Upper lobe of left lung (tissue), 6 donors: Measurements from ENCODE around the gene EPHA8. TPM values are rescaled to one million over a fixed set of nuclear protein-coding genes. Genes with fewer than 3 reads are reported as not detected.

Experiments used
- ATAC-seq, 2 donors: fragments of 200-7000 bp; cut with Tn5 transposase; one replicate each; pipeline ENCODE4 v1.9.1; 2022; ENCODE audit warnings: mild to moderate bottlenecking in 2 of 2, moderate library complexity in 2 of 2; ENCODE audit not compliant: low FRiP score in 2 of 2
- DNase-seq, 2 donors: peaks; one replicate each; pipeline ENCODE4 v3.0.0-alpha.2; 2019 to 2020
- H3K27ac ChIP-seq, 4 donors: fragments of 200-600 bp; sonication (generic); one replicate each; pipeline ENCODE4 v1.5.1; 2016 to 2019
- H3K27me3 ChIP-seq, 4 donors: fragments of 200-600 bp; sonication (generic); one replicate each; pipeline ENCODE4 v1.5.1; 2017 to 2019
- H3K36me3 ChIP-seq, 4 donors: fragments of 200-600 bp; sonication (generic); one replicate each; pipeline ENCODE4 v1.5.1; 2016 to 2019
- H3K4me1 ChIP-seq, 4 donors: fragments of 200-600 bp; sonication (generic); one replicate each; pipeline ENCODE4 v1.5.1; 2018 to 2019
- H3K4me3 ChIP-seq, 4 donors: fragments of 200-600 bp; sonication (generic); one replicate each; pipeline ENCODE4 v1.5.1; 2017 to 2019; ENCODE audit warnings: mild to moderate bottlenecking in 2 of 4, moderate library complexity in 1 of 4
- H3K9me3 ChIP-seq, 4 donors: fragments of 200-600 bp; sonication (generic); one replicate each; pipeline ENCODE4 v1.5.1; 2018 to 2019
- EP300 ChIP-seq, 4 donors: sonication (generic); formaldehyde crosslinking; IDR thresholded peaks; one replicate each; pipeline ENCODE4 v1.5.1; 2017; ENCODE audit warnings: antibody characterized with exemption in 4 of 4, control low read depth in 2 of 4
- POLR2A ChIP-seq, 4 donors: fragments of 450-650 bp; IDR thresholded peaks; one replicate each; pipeline ENCODE4 v1.5.1; 2016 to 2017; ENCODE audit warnings: antibody characterized with exemption in 4 of 4, mild to moderate bottlenecking in 2 of 4
- POLR2AphosphoS5 ChIP-seq, 2 donors: sonication (generic); formaldehyde crosslinking; IDR thresholded peaks; one replicate each; pipeline ENCODE4 v1.5.1; 2017; ENCODE audit warnings: antibody characterized with exemption in 2 of 2
- WGBS, 2 donors: methylation state at CpG; one replicate each; pipeline ENCODE4 v1.1.5; 2017 to 2018; 5-methylcytosine and 5-hydroxymethylcytosine counted together
- total RNA-seq, 6 donors: library from RNA; depleted of rRNA in 4 of 6; stranded (reverse); fragments of >200 nt in 4 of 6; gene quantifications; one replicate each; pipeline versions ENCODE4 v1.1.0 to v1.2.1, GENCODE V29; 2016 to 2021
- TF ChIP-seq, protein P1 (sequence below), 6 experiments: fragments of 450-650 bp in 4 of 6; fragments of 200-600 bp in 2 of 6; sonication (generic) in 2 of 6; IDR thresholded peaks; one replicate each; pipeline ENCODE4 v1.5.1; 2016 to 2019; ENCODE audit warnings: antibody characterized with exemption in 6 of 6
- donor health status: DM: no; HTN: no; CAD: no; lungs with moderate emphysema.
- donor health status: DM: no; HTN: yes; CAD: no; lungs with severe emphysema.

Gene EPHA8
- total RNA-seq, 6 donors from 2014 or later = not detected

DNA sequence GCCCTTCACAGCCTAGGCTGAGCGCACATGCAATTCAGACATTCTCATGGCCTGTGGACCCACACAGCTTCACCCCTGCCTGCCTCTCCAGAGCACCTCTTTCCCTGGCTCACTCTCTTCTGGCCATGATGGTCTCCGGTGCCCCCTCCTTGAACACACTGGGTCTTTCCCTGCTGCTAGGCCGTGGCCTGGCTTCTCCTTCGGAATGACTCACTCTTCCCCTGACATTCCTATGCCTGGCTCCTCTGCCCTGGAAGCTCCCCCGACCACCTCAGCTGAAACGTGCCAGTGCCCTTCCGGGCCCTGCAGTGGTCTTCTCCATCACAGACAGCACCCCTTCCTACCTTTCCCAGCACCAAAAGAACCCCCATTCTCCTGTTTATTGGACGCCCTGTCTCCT is 28.3 kb downstream of the EPHA8 start:
- DNase-seq (no peak), ATAC-seq (no peak)
- Histone ChIP-seq H3K27me3 (peaks cover 0 to 10% (median 2%) of the 10 kb centered on the region in 4 donors), H3K9me3 (no peaks in the 10 kb centered on the region), H3K27ac (no peak overlapping the region), H3K4me1 (no peaks in the 10 kb centered on the region), H3K4me3 (no peak overlapping the region), H3K36me3 (no peaks in the 10 kb centered on the region)
- 73 to 77% methylated on average over 8 of the region's 8 CpGs for WGBS, 2 donors
- TF ChIP-seq EP300 (IDR thresholded peaks at IDR 0.05) (no peak), POLR2AphosphoS5 (IDR thresholded peaks at IDR 0.05) (no peak), POLR2A (IDR thresholded peaks at IDR 0.05) (no peak)
- TF ChIP-seq, protein P1, sequence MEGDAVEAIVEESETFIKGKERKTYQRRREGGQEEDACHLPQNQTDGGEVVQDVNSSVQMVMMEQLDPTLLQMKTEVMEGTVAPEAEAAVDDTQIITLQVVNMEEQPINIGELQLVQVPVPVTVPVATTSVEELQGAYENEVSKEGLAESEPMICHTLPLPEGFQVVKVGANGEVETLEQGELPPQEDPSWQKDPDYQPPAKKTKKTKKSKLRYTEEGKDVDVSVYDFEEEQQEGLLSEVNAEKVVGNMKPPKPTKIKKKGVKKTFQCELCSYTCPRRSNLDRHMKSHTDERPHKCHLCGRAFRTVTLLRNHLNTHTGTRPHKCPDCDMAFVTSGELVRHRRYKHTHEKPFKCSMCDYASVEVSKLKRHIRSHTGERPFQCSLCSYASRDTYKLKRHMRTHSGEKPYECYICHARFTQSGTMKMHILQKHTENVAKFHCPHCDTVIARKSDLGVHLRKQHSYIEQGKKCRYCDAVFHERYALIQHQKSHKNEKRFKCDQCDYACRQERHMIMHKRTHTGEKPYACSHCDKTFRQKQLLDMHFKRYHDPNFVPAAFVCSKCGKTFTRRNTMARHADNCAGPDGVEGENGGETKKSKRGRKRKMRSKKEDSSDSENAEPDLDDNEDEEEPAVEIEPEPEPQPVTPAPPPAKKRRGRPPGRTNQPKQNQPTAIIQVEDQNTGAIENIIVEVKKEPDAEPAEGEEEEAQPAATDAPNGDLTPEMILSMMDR (IDR thresholded peaks at IDR 0.05) = no peak

DNA sequence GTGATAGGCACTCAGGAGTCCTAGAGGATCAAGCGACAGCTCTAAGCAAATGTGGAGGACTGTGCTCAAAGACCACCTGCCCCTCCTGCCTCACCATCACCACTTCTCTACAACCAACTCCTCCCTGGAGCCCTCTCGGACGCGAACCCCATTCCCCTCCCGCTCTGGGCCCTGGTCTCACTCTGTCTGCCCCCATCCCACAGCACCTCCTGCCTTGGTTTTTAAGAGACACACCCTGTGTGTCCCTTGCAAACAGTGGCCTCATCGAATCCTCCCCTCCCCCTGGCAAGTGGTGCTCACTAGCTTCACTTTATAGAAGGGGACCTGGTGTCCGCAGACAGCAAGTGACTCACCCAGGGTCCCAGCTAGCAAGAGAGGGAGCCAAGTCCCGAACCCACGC is 28.8 kb downstream of the EPHA8 start:
- Histone ChIP-seq H3K4me3 (no peak overlapping the region), H3K36me3 (no peaks in the 10 kb centered on the region), H3K27ac (no peak overlapping the region), H3K27me3 (peaks cover 0 to 10% (median 2%) of the 10 kb centered on the region in 4 donors), H3K9me3 (no peaks in the 10 kb centered on the region), H3K4me1 (no peaks in the 10 kb centered on the region)
- DNase-seq (no peak), ATAC-seq (no peak)
- no peak for TF ChIP-seq EP300 (IDR thresholded peaks at IDR 0.05)
- TF ChIP-seq, protein P1 (IDR thresholded peaks at IDR 0.05) = no peak
- TF ChIP-seq POLR2A (IDR thresholded peaks at IDR 0.05) = no peak
- no peak for TF ChIP-seq POLR2AphosphoS5 (IDR thresholded peaks at IDR 0.05)
- 80 to 81% methylated on average over 8 to 9 of the region's 9 CpGs for WGBS, 2 donors

DNA sequence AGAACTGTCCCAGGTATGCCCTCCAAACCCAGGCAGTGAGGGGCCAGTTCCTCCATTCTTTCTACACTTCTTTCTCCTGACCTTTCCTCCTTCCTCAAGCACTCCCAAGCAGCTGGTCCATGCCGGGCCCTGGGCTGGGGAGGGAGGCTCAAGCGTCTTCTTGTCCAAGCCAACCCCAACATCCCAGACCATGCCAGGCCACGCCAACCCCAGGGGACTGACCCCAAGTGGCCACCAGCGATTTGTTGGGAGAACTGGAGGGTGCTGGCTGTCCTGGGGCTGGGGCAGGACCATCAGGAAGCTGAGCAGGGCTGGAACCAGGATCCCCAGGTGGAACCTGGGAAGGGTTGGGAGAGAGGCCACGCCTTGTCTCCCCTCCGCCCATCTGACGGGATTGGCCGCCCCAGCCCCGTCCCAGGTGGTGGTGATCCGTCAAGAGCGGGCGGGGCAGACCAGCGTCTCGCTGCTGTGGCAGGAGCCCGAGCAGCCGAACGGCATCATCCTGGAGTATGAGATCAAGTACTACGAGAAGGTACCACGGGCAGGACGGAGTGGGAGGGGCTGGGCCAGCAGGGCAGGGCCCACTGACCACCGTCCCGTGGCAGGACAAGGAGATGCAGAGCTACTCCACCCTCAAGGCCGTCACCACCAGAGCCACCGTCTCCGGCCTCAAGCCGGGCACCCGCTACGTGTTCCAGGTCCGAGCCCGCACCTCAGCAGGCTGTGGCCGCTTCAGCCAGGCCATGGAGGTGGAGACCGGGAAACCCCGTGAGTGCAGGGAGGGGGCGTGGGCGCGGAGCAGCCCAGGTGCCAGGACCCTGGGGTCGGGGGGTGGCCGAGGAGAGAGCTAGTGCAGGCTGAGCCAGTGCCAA is 29.9 kb downstream of the EPHA8 start:
- no peak for TF ChIP-seq EP300 (IDR thresholded peaks at IDR 0.05)
- TF ChIP-seq, protein P1 (IDR thresholded peaks at IDR 0.05) = no peak
- no peak for TF ChIP-seq POLR2A (IDR thresholded peaks at IDR 0.05)
- TF ChIP-seq POLR2AphosphoS5 (IDR thresholded peaks at IDR 0.05) = no peak
- peak in 1 of 2 donors; percentile 1 for ATAC-seq
- DNase-seq = peak in 1 of 2 donors; percentile 72
- no peaks in the 10 kb centered on the region for H3K4me1 ChIP-seq
- WGBS, 2 donors = 39 to 61% methylated on average over 32 to 35 of the region's 38 CpGs
- H3K9me3 ChIP-seq = no peaks in the 10 kb centered on the region
- H3K4me3 ChIP-seq = no peak overlapping the region
- H3K27ac ChIP-seq = no peak overlapping the region
- H3K27me3 ChIP-seq = peaks cover 0 to 10% (median 2%) of the 10 kb centered on the region in 4 donors
- H3K36me3 ChIP-seq = no peaks in the 10 kb centered on the region

DNA sequence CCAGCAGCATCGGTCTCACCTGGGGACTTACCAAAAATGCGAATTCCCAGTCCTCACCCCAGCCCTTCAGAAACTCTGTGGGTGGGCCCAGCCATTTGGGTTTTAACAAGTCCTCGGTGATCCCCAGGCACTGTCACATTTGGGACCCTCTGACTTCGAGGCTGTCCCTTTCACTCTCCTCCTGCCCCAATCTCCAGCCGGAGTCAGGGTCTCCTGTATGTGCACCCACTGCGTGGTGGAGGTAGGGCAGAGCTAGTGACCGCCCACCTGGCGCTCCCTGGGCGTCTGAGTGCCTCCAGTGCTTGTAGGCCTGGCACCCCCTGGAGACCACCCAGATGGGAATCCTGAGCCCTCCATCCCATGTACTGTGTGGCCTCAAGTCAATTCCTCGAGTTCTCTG is 31.1 kb downstream of the EPHA8 start:
- ATAC-seq (no peak), DNase-seq (no peak)
- Histone ChIP-seq H3K27ac (no peak overlapping the region), H3K9me3 (no peaks in the 10 kb centered on the region), H3K4me1 (no peaks in the 10 kb centered on the region), H3K4me3 (no peak overlapping the region), H3K36me3 (no peaks in the 10 kb centered on the region), H3K27me3 (peaks cover 0 to 10% (median 2%) of the 10 kb centered on the region in 4 donors)
- TF ChIP-seq POLR2A (IDR thresholded peaks at IDR 0.05) (no peak), EP300 (IDR thresholded peaks at IDR 0.05) (no peak), POLR2AphosphoS5 (IDR thresholded peaks at IDR 0.05) (no peak)
- TF ChIP-seq, protein P1 (IDR thresholded peaks at IDR 0.05) = no peak
- 71 to 80% methylated on average over 8 to 10 of the region's 10 CpGs for WGBS, 2 donors
